Uterus (tissue), 4 donors: ENCODE measurements around the gene BDKRB2. TPM values are rescaled to one million over a fixed set of nuclear protein-coding genes. Genes with fewer than 3 reads are reported as not detected.

ENCODE experiments used
- DNase-seq, 2 donors: peaks; one replicate each; pipeline ENCODE4 v3.0.0-alpha.2; 2019 to 2020
- H3K27ac ChIP-seq, 2 donors: fragments of 200-600 bp; sonication (generic); 1 replicate in 1 of 2; 2 replicates in 1 of 2; pipeline ENCODE4 v1.5.1; 2016 to 2018
- H3K27me3 ChIP-seq, 2 donors: fragments of 200-600 bp; sonication (generic); one replicate each; pipeline ENCODE4 v1.5.1; 2018 to 2019; ENCODE audit warnings: control low read depth in 1 of 2
- H3K36me3 ChIP-seq, 2 donors: fragments of 200-600 bp; sonication (generic); one replicate each; pipeline ENCODE4 v1.5.1; 2019; ENCODE audit warnings: control low read depth in 1 of 2
- H3K4me1 ChIP-seq, 2 donors: fragments of 200-600 bp; sonication (generic); one replicate each; pipeline ENCODE4 v1.5.1; 2018 to 2019; ENCODE audit warnings: control low read depth in 1 of 2
- H3K4me3 ChIP-seq, 2 donors: fragments of 200-600 bp; sonication (generic); 1 replicate in 1 of 2; 2 replicates in 1 of 2; pipeline ENCODE4 v1.5.1; 2018 to 2019; ENCODE audit warnings: mild to moderate bottlenecking in 1 of 2
- H3K9me3 ChIP-seq, 2 donors: fragments of 200-600 bp; sonication (generic); one replicate each; pipeline ENCODE4 v1.5.1; 2019; ENCODE audit warnings: control low read depth in 1 of 2
- POLR2A ChIP-seq, 2 donors: fragments of 450-650 bp; IDR thresholded peaks; one replicate each; pipeline ENCODE4 v1.6.1; 2016; ENCODE audit warnings: antibody characterized with exemption in 2 of 2, mild to moderate bottlenecking in 1 of 2, moderate library complexity in 1 of 2
- intact Hi-C: fragments of 100-400 bp; cut with DNase I; formaldehyde crosslinking; loops from one replicate; pipeline ENCODE4 v1.15.1; 2023; ENCODE audit warnings: low total_unique reads
- total RNA-seq, 4 donors: library from RNA; depleted of rRNA in 3 of 4; stranded (reverse); fragments of >200 nt in 3 of 4; gene quantifications; one replicate each; pipeline versions ENCODE4 v1.1.0 to v1.2.4, GENCODE V29; 2014 to 2023
- TF ChIP-seq, protein P1 (sequence below), 4 experiments: fragments of 200-600 bp in 2 of 4; fragments of 450-650 bp in 2 of 4; sonication (generic) in 2 of 4; IDR thresholded peaks; one replicate each; pipeline ENCODE4 v1.5.1; 2016 to 2019; ENCODE audit warnings: antibody characterized with exemption in 4 of 4, mild to moderate bottlenecking in 2 of 4, moderate library complexity in 1 of 4
- donor health status: DM: yes; HTN: yes; CAD: no.

The BDKRB2 gene
- total RNA-seq, 4 donors from 2014 or later = 4.4 to 34.6 (median 11.1) TPM

DNA sequence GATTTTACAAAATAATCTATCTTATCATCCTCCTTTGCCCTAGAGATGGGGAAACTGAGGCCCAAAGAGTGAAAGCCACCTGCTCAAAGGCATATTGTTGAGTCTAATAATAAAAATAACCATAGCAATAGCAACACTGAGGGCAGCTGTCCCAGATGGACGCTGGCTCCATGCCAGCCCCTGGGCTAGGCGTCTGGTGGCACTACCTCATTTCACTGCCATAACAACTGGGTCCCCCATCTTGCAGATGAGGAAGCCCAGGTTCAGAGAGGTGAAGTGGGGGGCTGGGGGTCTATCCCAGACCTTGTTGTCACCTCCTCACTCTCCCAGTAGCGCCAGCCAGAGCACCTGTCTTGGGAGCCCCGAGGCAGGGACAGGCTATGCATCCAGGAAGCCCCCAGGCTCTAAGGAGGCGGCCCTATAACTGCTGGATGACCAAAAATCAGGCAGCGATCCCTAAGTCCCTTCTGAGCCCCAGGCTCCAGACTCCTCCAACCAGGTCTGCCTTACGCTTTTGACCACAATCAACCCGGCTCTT, 12.8 kb downstream of the BDKRB2 start:
- H3K36me3 ChIP-seq = no peaks in the 10 kb centered on the region
- TF ChIP-seq, protein P1, sequence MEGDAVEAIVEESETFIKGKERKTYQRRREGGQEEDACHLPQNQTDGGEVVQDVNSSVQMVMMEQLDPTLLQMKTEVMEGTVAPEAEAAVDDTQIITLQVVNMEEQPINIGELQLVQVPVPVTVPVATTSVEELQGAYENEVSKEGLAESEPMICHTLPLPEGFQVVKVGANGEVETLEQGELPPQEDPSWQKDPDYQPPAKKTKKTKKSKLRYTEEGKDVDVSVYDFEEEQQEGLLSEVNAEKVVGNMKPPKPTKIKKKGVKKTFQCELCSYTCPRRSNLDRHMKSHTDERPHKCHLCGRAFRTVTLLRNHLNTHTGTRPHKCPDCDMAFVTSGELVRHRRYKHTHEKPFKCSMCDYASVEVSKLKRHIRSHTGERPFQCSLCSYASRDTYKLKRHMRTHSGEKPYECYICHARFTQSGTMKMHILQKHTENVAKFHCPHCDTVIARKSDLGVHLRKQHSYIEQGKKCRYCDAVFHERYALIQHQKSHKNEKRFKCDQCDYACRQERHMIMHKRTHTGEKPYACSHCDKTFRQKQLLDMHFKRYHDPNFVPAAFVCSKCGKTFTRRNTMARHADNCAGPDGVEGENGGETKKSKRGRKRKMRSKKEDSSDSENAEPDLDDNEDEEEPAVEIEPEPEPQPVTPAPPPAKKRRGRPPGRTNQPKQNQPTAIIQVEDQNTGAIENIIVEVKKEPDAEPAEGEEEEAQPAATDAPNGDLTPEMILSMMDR (IDR thresholded peaks at IDR 0.05) = no peak
- no peak for TF ChIP-seq POLR2A (IDR thresholded peaks at IDR 0.05)
- H3K4me1 ChIP-seq = no peaks in the 10 kb centered on the region
- H3K27ac ChIP-seq = no peak overlapping the region
- intact Hi-C loops = no loop called here
- no peaks in the 10 kb centered on the region for H3K9me3 ChIP-seq
- H3K27me3 ChIP-seq = no peaks in the 10 kb centered on the region
- no peak overlapping the region for H3K4me3 ChIP-seq
- no peak for DNase-seq

DNA sequence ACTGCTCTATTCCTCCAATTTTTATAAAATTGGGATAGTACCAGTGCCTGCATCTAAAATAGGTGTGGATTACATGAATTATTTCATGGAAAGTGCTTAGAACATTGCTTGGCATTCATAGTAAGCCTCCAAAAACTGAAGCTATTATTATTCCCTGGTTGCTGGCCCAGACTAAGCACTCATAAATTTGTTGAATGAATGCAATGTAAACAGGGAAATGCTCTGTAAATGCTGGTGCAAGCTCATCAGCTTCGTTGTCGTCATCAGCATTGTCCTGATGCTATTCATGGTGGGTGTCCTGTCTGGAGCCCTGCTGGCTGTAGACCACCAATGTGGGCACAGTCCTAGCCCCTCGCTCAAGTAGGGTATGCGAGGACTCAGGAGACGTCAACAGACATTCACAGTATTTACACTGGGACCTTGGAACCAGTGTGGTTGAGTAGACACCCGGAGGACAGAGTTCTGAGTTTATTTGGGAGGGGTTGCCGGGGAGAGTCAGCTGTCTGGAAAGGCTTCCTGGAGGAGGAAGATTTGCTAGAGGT, 16.5 kb downstream of the BDKRB2 start:
- H3K36me3 ChIP-seq = no peaks in the 10 kb centered on the region
- no peaks in the 10 kb centered on the region for H3K9me3 ChIP-seq
- H3K4me3 ChIP-seq = no peak overlapping the region
- TF ChIP-seq, protein P1 (IDR thresholded peaks at IDR 0.05) = no peak
- no peak for TF ChIP-seq POLR2A (IDR thresholded peaks at IDR 0.05)
- no peaks in the 10 kb centered on the region for H3K4me1 ChIP-seq
- no peaks in the 10 kb centered on the region for H3K27me3 ChIP-seq
- no peak for DNase-seq
- no peak overlapping the region for H3K27ac ChIP-seq
- intact Hi-C loops = no loop called here

- Histone ChIP-seq H3K4me1 (no peaks in the 10 kb centered on the region), H3K4me3 (no peak overlapping the region), H3K27me3 (no peaks in the 10 kb centered on the region), H3K9me3 (no peaks in the 10 kb centered on the region), H3K36me3 (no peaks in the 10 kb centered on the region), H3K27ac (no peak overlapping the region)
- DNase-seq = no peak
- intact Hi-C loops = no loop called here
- TF ChIP-seq, protein P1 (IDR thresholded peaks at IDR 0.05) = no peak
- TF ChIP-seq POLR2A (IDR thresholded peaks at IDR 0.05) = no peak
Observed at GRCh38 chr14:96221841-96222240, 17.2 kb downstream of the BDKRB2 start.

DNA sequence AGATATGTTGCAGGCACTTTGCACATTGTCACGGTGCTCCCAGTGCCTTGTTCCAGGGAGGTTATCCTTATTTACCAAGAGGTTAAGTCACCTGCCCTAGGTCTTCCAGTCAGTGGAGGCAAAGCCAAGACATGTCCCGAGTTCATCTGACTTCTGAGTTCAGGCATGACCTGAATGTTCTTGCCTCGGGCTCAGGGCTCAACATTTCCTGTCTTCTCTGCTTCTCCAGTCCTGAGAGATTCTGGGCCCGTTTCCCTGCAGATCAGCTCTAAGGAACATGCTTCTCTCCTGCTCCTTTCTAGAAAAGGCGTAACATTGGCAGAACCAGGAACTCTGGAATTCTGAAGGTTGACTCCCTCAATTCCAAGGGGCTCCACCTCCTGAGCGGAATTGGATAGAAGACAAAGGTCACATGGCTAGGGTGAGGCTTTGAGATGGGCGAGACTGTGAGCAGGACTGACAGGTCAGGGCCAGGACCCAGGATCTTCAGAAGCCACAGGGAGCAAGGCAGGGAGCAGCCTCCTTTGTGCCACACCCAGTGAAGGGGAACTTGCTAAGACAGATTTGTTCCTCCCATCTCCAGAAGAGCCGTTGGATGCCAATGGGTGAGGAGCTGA, 19.9 kb downstream of the BDKRB2 start:
- TF ChIP-seq, protein P1 (IDR thresholded peaks at IDR 0.05) = no peak
- TF ChIP-seq POLR2A (IDR thresholded peaks at IDR 0.05) = no peak
- peak overlapping the region; percentile 4 to 27 for H3K27ac ChIP-seq
- intact Hi-C loops = no loop called here

DNA sequence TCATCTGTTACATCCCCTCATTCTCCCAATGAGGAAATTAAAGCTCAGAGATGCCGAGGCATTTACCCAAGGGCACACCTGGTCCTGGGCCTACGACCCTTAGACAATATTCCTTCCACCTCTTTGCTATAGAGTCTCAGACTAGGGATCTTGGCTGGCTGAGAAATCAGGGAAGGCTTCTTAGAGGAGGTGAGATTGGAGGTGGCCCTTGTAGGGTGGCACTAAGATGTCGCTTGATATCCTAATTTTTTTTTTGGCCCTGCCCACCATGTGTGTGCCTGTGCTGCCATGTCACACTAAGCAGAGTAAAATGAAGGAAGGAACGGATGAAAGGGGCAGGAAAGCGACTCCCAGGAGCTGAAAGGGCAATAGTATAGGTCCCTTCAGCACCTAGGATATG, 20.6 kb downstream of the BDKRB2 start:
- H3K4me3 ChIP-seq = no peak overlapping the region
- no peaks in the 10 kb centered on the region for H3K27me3 ChIP-seq
- H3K9me3 ChIP-seq = no peaks in the 10 kb centered on the region
- DNase-seq = no peak
- no peaks in the 10 kb centered on the region for H3K4me1 ChIP-seq
- H3K27ac ChIP-seq = peak overlapping the region; percentile 24 to 55
- intact Hi-C loops = no loop called here
- no peaks in the 10 kb centered on the region for H3K36me3 ChIP-seq
- TF ChIP-seq, protein P1 (IDR thresholded peaks at IDR 0.05) = no peak
- no peak for TF ChIP-seq POLR2A (IDR thresholded peaks at IDR 0.05)

More for the DNA sequence above, 19.9 kb downstream of the BDKRB2 start:
- Histone ChIP-seq H3K27me3 (no peaks in the 10 kb centered on the region), H3K9me3 (no peaks in the 10 kb centered on the region), H3K4me1 (no peaks in the 10 kb centered on the region), H3K36me3 (no peaks in the 10 kb centered on the region), H3K4me3 (no peak overlapping the region)
- no peak for DNase-seq
